Measurements from ENCODE around the gene CAV2. TPM values are rescaled to one million over a fixed set of nuclear protein-coding genes. Genes with fewer than 3 reads are reported as not detected.

Gene CAV2
- total RNA-seq, 4 donors from 2014 or later = 144 to 204 (median 164) TPM

GRCh38 chr7:116511552-116512519, 12.3 kb downstream of the CAV2 start:
- TF ChIP-seq CTCF (IDR thresholded peaks at IDR 0.05) = no peak
- DNase-seq (ENCODE audit: low spot score) (no peak), ATAC-seq (ENCODE audit: low FRiP score) (peak; percentile 73)

DNA sequence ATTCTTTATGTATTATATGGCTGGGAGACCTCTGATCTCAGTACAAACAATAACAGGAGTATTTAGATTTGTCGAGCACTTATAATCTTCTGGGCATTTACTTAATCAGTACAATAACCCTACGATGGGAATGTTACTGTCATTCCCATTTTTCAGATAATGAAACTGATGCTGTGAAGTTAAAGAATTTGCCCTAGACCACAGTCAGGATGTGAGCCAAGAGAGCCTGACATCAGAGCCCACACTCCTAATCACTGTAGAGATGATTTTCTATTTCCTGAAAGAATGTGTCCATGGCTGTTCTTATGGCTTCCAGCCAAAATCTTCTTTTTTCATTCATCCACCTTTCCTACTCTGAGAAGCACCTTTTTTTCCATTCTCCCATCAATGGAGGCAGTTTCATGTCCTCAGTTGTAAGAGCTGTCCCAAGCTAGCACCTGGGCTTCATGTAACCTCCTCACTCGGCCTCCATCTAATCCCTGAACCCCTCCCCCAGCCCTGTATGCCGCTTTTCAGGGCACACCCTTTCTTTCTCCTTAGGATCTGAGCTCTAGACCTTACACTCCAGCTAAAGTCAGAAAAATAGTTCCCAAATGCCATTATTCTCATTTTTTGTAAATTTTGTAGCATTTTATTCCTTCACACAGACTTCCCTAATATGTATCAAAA, 13.1 kb downstream of the CAV2 start:
- no peak for DNase-seq (ENCODE audit: low spot score)
- no peak for TF ChIP-seq CTCF (IDR thresholded peaks at IDR 0.05)
- ATAC-seq (ENCODE audit: low FRiP score) = no peak

DNA sequence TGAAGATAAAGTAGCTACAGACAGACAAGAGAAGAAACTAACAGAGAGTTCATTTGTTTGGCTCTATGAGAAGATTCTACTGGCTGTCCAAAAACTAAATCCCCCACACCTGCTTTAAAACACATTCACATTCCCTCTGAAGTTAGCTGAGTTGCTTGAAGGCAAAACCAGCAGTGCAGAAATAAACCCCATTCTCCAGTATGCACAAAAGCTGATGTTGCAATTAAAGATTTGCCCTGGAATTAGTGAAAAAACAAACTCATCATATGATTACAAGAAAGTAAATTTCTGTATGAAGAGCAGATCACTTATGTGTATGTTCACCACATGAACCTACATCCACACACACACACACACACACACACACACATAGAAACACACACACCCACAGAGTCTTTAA, 16.0 kb downstream of the CAV2 start:
- no peak for DNase-seq (ENCODE audit: low spot score)
- no peak for TF ChIP-seq CTCF (IDR thresholded peaks at IDR 0.05)
- no peak for ATAC-seq (ENCODE audit: low FRiP score)

GRCh38 chr7:116516324-116516723, 16.8 kb downstream of the CAV2 start:
- no peak for DNase-seq (ENCODE audit: low spot score)
- no peak for ATAC-seq (ENCODE audit: low FRiP score)
- no peak for TF ChIP-seq CTCF (IDR thresholded peaks at IDR 0.05)

DNA sequence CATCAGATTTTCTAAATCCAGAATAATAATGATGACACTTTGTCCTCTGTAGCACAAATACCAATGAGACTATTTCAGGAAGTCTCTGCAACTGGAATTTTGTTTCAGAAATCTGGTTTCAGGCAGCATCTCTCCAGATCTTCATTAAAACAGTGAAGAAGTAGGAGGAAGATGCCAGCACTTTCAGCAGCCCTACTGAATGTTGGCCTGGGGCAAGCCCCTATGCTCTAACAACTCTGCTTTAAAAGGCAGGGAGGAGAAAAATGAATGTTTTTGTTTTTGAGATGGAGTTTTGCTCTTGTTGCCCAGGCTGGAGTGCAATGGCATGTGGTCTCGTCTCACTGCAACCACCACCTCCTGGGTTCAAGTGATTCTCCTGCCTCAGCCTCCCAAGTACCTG, 18.1 kb downstream of the CAV2 start:
- DNase-seq (ENCODE audit: low spot score) = no peak
- no peak for TF ChIP-seq CTCF (IDR thresholded peaks at IDR 0.05)
- no peak for ATAC-seq (ENCODE audit: low FRiP score)

DNA sequence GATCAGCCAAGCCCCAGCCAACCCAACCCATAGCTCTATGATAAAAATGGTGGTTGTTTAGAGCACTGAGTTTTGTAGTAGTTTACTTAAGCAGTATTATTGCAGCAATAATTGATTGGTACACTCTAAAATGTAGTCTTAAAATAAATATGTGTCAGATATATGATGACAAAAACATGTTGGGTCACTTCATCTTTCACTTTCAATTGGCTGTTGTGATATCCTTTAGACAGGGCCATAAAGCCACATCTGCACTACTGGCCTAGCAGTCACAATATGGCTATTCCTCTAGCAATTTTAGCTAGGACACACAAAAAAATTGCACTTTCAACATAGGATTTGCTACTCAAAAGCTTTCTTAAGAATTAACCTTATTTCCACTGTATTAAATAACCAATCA, 19.4 kb downstream of the CAV2 start:
- ATAC-seq (ENCODE audit: low FRiP score) (no peak), DNase-seq (ENCODE audit: low spot score) (no peak)
- TF ChIP-seq CTCF (IDR thresholded peaks at IDR 0.05) = no peak

Data from omental fat pad (tissue), 4 donors.